ENCODE data around the gene NALCN. TPM values are rescaled to one million over a fixed set of nuclear protein-coding genes. Genes with fewer than 3 reads are reported as not detected.
A peak's percentile ranks its signal among the peaks of the same experiment; 100 is the strongest.

The NALCN gene
- total RNA-seq, 6 experiments from 2014 or later: 4.0 to 6.1 (median 5.0) TPM

DNA sequence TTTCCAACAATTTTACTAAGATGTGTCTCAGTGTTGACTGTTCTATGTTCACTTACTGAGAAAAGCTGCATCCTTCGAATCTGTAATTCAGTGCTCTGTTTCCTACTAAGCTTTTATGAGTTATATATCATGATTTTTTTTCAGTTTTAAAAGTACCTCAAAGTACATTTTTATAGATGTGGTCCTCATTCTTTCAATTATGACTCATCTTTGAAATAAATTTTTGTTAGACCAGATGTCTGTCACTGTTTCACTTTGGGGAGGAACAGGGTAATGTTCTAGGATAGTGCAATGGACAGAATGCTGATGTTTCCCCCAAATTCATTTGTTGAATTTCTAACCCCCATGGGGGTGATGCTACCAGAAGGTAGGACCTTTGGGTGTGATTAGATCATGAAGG is 74.8 kb downstream of the NALCN start:
- Mint-ChIP-seq H3K36me3 (ENCODE audit: low read depth) (peaks cover 11% of the 10 kb centered on the region), H3K27me3 (ENCODE audit: insufficient read depth) (no peaks in the 10 kb centered on the region), H3K4me3 (peak overlapping the region; percentile 12), H3K4me1 (ENCODE audit: low read depth) (peaks cover 67% of the 10 kb centered on the region), H3K27ac (peak overlapping the region; percentile 55), H3K9me3 (peaks cover 10% of the 10 kb centered on the region; the same call in 1 of the 2 replicates)
- peak; percentile 1 for DNase-seq
- TF ChIP-seq, protein P1, sequence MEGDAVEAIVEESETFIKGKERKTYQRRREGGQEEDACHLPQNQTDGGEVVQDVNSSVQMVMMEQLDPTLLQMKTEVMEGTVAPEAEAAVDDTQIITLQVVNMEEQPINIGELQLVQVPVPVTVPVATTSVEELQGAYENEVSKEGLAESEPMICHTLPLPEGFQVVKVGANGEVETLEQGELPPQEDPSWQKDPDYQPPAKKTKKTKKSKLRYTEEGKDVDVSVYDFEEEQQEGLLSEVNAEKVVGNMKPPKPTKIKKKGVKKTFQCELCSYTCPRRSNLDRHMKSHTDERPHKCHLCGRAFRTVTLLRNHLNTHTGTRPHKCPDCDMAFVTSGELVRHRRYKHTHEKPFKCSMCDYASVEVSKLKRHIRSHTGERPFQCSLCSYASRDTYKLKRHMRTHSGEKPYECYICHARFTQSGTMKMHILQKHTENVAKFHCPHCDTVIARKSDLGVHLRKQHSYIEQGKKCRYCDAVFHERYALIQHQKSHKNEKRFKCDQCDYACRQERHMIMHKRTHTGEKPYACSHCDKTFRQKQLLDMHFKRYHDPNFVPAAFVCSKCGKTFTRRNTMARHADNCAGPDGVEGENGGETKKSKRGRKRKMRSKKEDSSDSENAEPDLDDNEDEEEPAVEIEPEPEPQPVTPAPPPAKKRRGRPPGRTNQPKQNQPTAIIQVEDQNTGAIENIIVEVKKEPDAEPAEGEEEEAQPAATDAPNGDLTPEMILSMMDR (IDR thresholded peaks at IDR 0.05): no peak

DNA sequence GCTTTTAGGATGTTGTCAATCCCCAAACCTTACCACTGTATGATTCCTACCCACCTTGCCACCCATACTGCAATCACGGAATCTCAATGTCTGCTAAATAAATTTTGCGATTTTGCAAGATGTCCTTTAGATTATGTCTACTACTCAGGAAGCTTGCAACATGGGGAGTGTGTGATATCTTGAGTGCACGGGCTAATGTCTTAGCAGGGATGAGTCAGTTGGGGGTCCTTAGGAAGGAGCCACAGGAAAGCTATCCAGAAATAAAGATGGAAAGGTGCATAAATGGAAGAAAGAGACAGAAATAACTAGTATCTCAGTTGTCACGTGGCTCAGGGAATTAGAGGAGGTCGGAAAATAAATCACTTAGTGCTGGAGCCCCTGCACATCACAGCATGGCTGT is 77.1 kb downstream of the NALCN start:
- H3K4me1 Mint-ChIP-seq (ENCODE audit: low read depth): peaks cover 55% of the 10 kb centered on the region
- H3K27ac Mint-ChIP-seq: no peak overlapping the region; the same call in 1 of the 2 replicates
- peaks cover 10% of the 10 kb centered on the region; the same call in 1 of the 2 replicates for H3K9me3 Mint-ChIP-seq
- no peak overlapping the region for H3K4me3 Mint-ChIP-seq
- DNase-seq: no peak
- TF ChIP-seq, protein P1 (IDR thresholded peaks at IDR 0.05): no peak
- H3K36me3 Mint-ChIP-seq (ENCODE audit: low read depth): peaks cover 11% of the 10 kb centered on the region
- H3K27me3 Mint-ChIP-seq (ENCODE audit: insufficient read depth): no peaks in the 10 kb centered on the region

- no peaks in the 10 kb centered on the region for H3K36me3 Mint-ChIP-seq (ENCODE audit: low read depth)
- no peak for DNase-seq
- no peaks in the 10 kb centered on the region for H3K4me1 Mint-ChIP-seq (ENCODE audit: low read depth)
- H3K27me3 Mint-ChIP-seq (ENCODE audit: insufficient read depth): no peaks in the 10 kb centered on the region
- H3K4me3 Mint-ChIP-seq: no peak overlapping the region
- no peak overlapping the region for H3K27ac Mint-ChIP-seq
- TF ChIP-seq, protein P1 (IDR thresholded peaks at IDR 0.05): no peak
- no peaks in the 10 kb centered on the region for H3K9me3 Mint-ChIP-seq
Observed at GRCh38 chr13:101332583-101332982, 83.7 kb downstream of the NALCN start.

GRCh38 chr13:101331731-101332130 is 84.6 kb downstream of the NALCN start:
- no peaks in the 10 kb centered on the region for H3K27me3 Mint-ChIP-seq (ENCODE audit: insufficient read depth)
- H3K4me1 Mint-ChIP-seq (ENCODE audit: low read depth): no peaks in the 10 kb centered on the region
- no peaks in the 10 kb centered on the region for H3K9me3 Mint-ChIP-seq
- no peak overlapping the region for H3K4me3 Mint-ChIP-seq
- TF ChIP-seq, protein P1 (IDR thresholded peaks at IDR 0.05): no peak
- H3K27ac Mint-ChIP-seq: no peak overlapping the region
- DNase-seq: no peak
- H3K36me3 Mint-ChIP-seq (ENCODE audit: low read depth): no peaks in the 10 kb centered on the region

DNA sequence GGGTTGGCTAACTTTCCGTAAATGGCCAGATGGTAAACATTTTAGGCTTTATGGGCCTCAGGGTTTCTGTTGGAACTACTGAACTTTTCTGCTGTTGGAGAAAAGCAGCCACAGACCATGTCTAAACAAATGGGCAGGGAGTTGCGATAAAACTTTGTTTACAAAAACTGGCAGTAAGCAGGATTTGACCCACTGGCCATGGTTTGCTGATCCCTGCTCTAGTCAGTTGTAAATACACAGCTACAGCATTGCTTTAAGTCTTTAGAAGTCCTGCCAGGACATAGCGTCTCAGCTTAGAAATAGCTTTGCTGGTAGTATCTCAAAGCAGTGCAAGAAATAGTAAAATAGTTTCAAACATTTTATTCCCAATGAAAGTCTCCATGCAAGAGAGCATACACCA is 88.4 kb downstream of the NALCN start:
- no peaks in the 10 kb centered on the region for H3K4me1 Mint-ChIP-seq (ENCODE audit: low read depth)
- no peaks in the 10 kb centered on the region for H3K9me3 Mint-ChIP-seq
- TF ChIP-seq, protein P1 (IDR thresholded peaks at IDR 0.05): no peak
- DNase-seq: no peak
- H3K27me3 Mint-ChIP-seq (ENCODE audit: insufficient read depth): no peaks in the 10 kb centered on the region
- no peak overlapping the region for H3K4me3 Mint-ChIP-seq
- H3K36me3 Mint-ChIP-seq (ENCODE audit: low read depth): no peaks in the 10 kb centered on the region
- H3K27ac Mint-ChIP-seq: no peak overlapping the region

GRCh38 chr13:101326710-101327109 is 89.6 kb downstream of the NALCN start:
- no peaks in the 10 kb centered on the region for H3K36me3 Mint-ChIP-seq (ENCODE audit: low read depth)
- H3K4me1 Mint-ChIP-seq (ENCODE audit: low read depth): no peaks in the 10 kb centered on the region
- H3K27ac Mint-ChIP-seq: no peak overlapping the region
- no peak for DNase-seq
- no peaks in the 10 kb centered on the region for H3K9me3 Mint-ChIP-seq
- TF ChIP-seq, protein P1 (IDR thresholded peaks at IDR 0.05): no peak
- no peak overlapping the region for H3K4me3 Mint-ChIP-seq
- no peaks in the 10 kb centered on the region for H3K27me3 Mint-ChIP-seq (ENCODE audit: insufficient read depth)
